Panc1 (cell line): ENCODE measurements around the gene FAM13A. TPM values are rescaled to one million over a fixed set of nuclear protein-coding genes. Genes with fewer than 3 reads are reported as not detected.

ENCODE experiments used
- ATAC-seq: fragments of 200-7000 bp; cut with Tn5 transposase; 2 replicates; pipeline ENCODE4 v1.9.1; 2020; ENCODE audit warnings: mild to moderate bottlenecking, moderate library complexity
- BruUV-seq: library from RNA; stranded (reverse); fragments of 400-500 nt; replicated peaks from 2 replicates; lab custom pipeline; 2021; lab: Mats Ljungman, UMichigan
- CTCF ChIA-PET: fragments of 300-600 bp; sonication (Branson Sonifier 250); formaldehyde crosslinking; loops from one replicate; lab custom pipeline; 2022; ENCODE audit warnings: antibody characterized with exemption; lab: Charles Lee
- POLR2A ChIA-PET: fragments of 300-600 bp; sonication (Branson Sonifier 250); formaldehyde crosslinking; loops from one replicate; lab custom pipeline; 2022; ENCODE audit warnings: antibody characterized with exemption; lab: Charles Lee
- DNase-seq: peaks from one replicate; pipeline ENCODE4 v3.0.0-alpha.2; 2010; ENCODE audit warnings: low read depth, low spot score
- H3K27ac ChIP-seq: 2 replicates; pipeline ENCODE4 v1.5.1; 2011; ENCODE audit warnings: mild to moderate bottlenecking, low read length, inconsistent platforms
- H3K27me3 ChIP-seq: fragments of 200-500 bp; sonication (Bioruptor generic); 2 replicates; pipeline ENCODE4 v1.6.0; 2014; ENCODE audit warnings: low read length, inconsistent platforms; ENCODE audit not compliant: control insufficient read depth, insufficient read depth
- H3K36me3 ChIP-seq: fragments of 200-500 bp; sonication (Bioruptor generic); 2 replicates; pipeline ENCODE4 v1.5.1; 2014; ENCODE audit warnings: inconsistent platforms, mild to moderate bottlenecking, low read length, moderate library complexity; ENCODE audit not compliant: control insufficient read depth, insufficient read depth
- H3K4me1 ChIP-seq: 2 replicates; pipeline ENCODE4 v1.5.1; 2011; ENCODE audit warnings: inconsistent platforms, mild to moderate bottlenecking, low read length, moderate library complexity; ENCODE audit not compliant: control insufficient read depth, insufficient read depth
- H3K4me3 ChIP-seq, 2 experiments: 2 replicates each; pipeline ENCODE4 v1.5.1; 2011 to 2012; ENCODE audit warnings: low read depth in 2 of 2, low read length in 2 of 2, mild to moderate bottlenecking in 2 of 2, inconsistent platforms in 1 of 2, moderate library complexity in 1 of 2
- H3K9me3 ChIP-seq: fragments of 200-500 bp; sonication (Bioruptor generic); 2 replicates; pipeline ENCODE4 v1.5.1; 2014; ENCODE audit warnings: low read depth, mild to moderate bottlenecking, inconsistent platforms, low read length, moderate library complexity; ENCODE audit not compliant: control insufficient read depth, insufficient read depth
- CTCF ChIP-seq: fragments of 450-650 bp; IDR thresholded peaks from 2 replicates; pipeline ENCODE4 v1.5.1; 2017; ENCODE audit warnings: mild to moderate bottlenecking
- POLR2AphosphoS5 ChIP-seq: IDR thresholded peaks from 2 replicates; pipeline ENCODE4 v1.6.1; 2012; ENCODE audit warnings: mild to moderate bottlenecking, low read depth, low read length, moderate library complexity
- SIN3A ChIP-seq: IDR thresholded peaks from 2 replicates; pipeline ENCODE4 v1.6.1; 2012; ENCODE audit warnings: low read depth, mild to moderate bottlenecking, low read length, moderate library complexity, borderline replicate concordance; ENCODE audit not compliant: insufficient read depth
- TCF7L2 ChIP-seq: IDR thresholded peaks from 2 replicates; pipeline ENCODE4 v1.6.1; 2011; ENCODE audit warnings: mild to moderate bottlenecking, low read depth, low read length, inconsistent platforms
- in situ Hi-C: cut with HindIII; loops from 2 replicates; pipeline ENCODE4 v1.10.0; 2016; ENCODE audit warnings: low sequenced_read_pairs, low pct_unique_long_range_greater_than_20kb
- intact Hi-C: fragments of 100-400 bp; cut with micrococcal nuclease; formaldehyde crosslinking; loops from one replicate; pipeline ENCODE4 v1.10.0; 2022; ENCODE audit not compliant: unreplicated experiment
- total RNA-seq: library from RNA; stranded (reverse); gene quantifications from one replicate; pipeline ENCODE4 v1.2.1, GENCODE V29; 2021; ENCODE audit not compliant: unreplicated experiment
- TF ChIP-seq, protein P1 (sequence below), 2 experiments: IDR thresholded peaks; 2 replicates each; pipeline ENCODE4 v1.6.1; 2011 to 2012; ENCODE audit warnings: low read depth in 2 of 2, control low read depth in 1 of 2, low read length in 1 of 2, mild to moderate bottlenecking in 1 of 2, moderate library complexity in 1 of 2; ENCODE audit not compliant: insufficient read depth in 1 of 2

FAM13A gene
- total RNA-seq, 1 experiment from 2014 or later: 5.8 TPM

DNA sequence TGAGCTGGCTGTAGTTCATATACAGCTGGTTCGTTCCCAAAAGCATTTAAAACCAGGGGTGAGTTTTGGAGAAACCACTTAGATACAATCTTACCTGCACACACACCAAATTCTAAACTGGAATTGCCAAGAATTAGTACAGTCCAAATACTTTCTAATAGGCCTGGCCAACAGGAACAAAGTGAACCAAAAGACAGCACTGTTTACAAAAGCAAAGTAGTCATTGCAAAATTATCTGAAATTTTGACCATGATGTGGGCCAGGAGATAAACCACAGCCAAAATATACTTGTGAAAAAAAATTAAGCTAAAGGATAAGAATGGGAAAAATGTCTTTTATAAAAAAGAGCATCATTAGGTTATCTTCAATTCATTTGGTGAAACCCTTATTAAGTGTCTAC lies 321.4 kb downstream of the FAM13A start:
- H3K9me3 ChIP-seq: no peaks in the 10 kb centered on the region
- TF ChIP-seq CTCF (no peak), TCF7L2 (no peak), POLR2AphosphoS5 (no peak), SIN3A (no peak)
- TF ChIP-seq, protein P1, sequence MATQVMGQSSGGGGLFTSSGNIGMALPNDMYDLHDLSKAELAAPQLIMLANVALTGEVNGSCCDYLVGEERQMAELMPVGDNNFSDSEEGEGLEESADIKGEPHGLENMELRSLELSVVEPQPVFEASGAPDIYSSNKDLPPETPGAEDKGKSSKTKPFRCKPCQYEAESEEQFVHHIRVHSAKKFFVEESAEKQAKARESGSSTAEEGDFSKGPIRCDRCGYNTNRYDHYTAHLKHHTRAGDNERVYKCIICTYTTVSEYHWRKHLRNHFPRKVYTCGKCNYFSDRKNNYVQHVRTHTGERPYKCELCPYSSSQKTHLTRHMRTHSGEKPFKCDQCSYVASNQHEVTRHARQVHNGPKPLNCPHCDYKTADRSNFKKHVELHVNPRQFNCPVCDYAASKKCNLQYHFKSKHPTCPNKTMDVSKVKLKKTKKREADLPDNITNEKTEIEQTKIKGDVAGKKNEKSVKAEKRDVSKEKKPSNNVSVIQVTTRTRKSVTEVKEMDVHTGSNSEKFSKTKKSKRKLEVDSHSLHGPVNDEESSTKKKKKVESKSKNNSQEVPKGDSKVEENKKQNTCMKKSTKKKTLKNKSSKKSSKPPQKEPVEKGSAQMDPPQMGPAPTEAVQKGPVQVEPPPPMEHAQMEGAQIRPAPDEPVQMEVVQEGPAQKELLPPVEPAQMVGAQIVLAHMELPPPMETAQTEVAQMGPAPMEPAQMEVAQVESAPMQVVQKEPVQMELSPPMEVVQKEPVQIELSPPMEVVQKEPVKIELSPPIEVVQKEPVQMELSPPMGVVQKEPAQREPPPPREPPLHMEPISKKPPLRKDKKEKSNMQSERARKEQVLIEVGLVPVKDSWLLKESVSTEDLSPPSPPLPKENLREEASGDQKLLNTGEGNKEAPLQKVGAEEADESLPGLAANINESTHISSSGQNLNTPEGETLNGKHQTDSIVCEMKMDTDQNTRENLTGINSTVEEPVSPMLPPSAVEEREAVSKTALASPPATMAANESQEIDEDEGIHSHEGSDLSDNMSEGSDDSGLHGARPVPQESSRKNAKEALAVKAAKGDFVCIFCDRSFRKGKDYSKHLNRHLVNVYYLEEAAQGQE (IDR thresholded peaks at IDR 0.05; ENCODE audit: insufficient read depth in 1 of 2, low read depth in 2 of 2, low read length in 1 of 2): no peak
- ChIA-PET CTCF (no interaction called here), POLR2A (no interaction called here)
- H3K4me1 ChIP-seq: no peaks in the 10 kb centered on the region
- ATAC-seq: no peak
- in situ Hi-C loops: no loop called here
- no TSS peak for BruUV-seq
- H3K4me3 ChIP-seq: no peak overlapping the region
- intact Hi-C loops: no loop called here
- H3K27ac ChIP-seq: no peak overlapping the region
- H3K27me3 ChIP-seq: no peaks in the 10 kb centered on the region
- no peak for DNase-seq
- no peaks in the 10 kb centered on the region for H3K36me3 ChIP-seq

GRCh38 chr4:88734403-88734949 lies 322.5 kb downstream of the FAM13A start:
- in situ Hi-C loops: no loop called here
- no peak for DNase-seq
- intact Hi-C loops: no loop called here

More at GRCh38 chr4:88734403-88734949, 322.5 kb downstream of the FAM13A start:
- no peak for ATAC-seq
- Histone ChIP-seq H3K27me3 (no peaks in the 10 kb centered on the region), H3K4me1 (no peaks in the 10 kb centered on the region), H3K9me3 (no peaks in the 10 kb centered on the region), H3K27ac (no peak overlapping the region), H3K36me3 (no peaks in the 10 kb centered on the region), H3K4me3 (no peak overlapping the region)
- TF ChIP-seq TCF7L2: no peak
- no peak for TF ChIP-seq POLR2AphosphoS5
- no peak for TF ChIP-seq CTCF
- no peak for TF ChIP-seq SIN3A
- TF ChIP-seq, protein P1 (IDR thresholded peaks at IDR 0.05; ENCODE audit: insufficient read depth in 1 of 2, low read depth in 2 of 2, low read length in 1 of 2): no peak
- ChIA-PET CTCF (no interaction called here), POLR2A (no interaction called here)
- no TSS peak for BruUV-seq
